ENCODE results near the gene NEXN. TPM values are rescaled to one million over a fixed set of nuclear protein-coding genes. Genes with fewer than 3 reads are reported as not detected.

The NEXN gene
- polyA plus RNA-seq, 1 of the 3 experiments (the other 2 are of a cell fraction), result 3.6 TPM

DNA sequence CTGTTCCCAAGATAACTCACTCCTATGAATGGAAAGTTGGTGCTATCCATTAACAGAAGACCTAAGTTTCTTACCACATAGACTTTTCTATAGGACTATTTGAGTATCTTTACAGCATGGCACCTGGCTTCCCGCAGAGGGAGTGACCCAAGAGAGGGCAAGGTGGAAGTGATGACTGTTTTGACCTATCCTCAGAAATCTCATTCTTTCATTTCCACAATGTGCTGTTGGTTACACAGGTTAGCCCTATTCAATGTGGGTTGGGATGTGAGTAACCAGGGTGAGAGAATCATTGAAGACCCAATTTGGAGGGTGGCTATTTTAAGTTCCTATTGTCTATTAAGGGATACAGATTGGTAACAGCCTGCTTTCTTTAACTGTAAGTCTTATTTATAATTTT is 38.3 kb upstream of the NEXN start:
- H3K9ac ChIP-seq, result no peak overlapping the region
- peaks cover 2 to 47% of the 10 kb centered on the region in 2 experiments for H3K36me3 ChIP-seq (replicated peaks in 1 of 2; ENCODE audit: control insufficient read depth in 1 of 2, insufficient read depth in 2 of 2, low read length in 1 of 2)
- no peaks in the 10 kb centered on the region for H3K4me1 ChIP-seq (ENCODE audit: control insufficient read depth in 1 of 2, insufficient read depth in 2 of 2, low read depth in 1 of 2, low read length in 1 of 2)
- no peak for DNase-seq
- CTCF ChIA-PET, result no interaction called here
- 100% methylated on average over 1 of the region's 1 CpG for WGBS (ENCODE audit: low lambda C conversion rate)
- H4K20me1 ChIP-seq (ENCODE audit: insufficient read depth), result no peaks in the 10 kb centered on the region
- POLR2A ChIA-PET, result no interaction called here
- peaks cover 2% of the 10 kb centered on the region; the same call in 1 of the 2 replicates for H3K9me3 ChIP-seq
- TF ChIP-seq MEF2A (IDR thresholded peaks at IDR 0.05; ENCODE audit: borderline replicate concordance, low read depth), result no peak
- TF ChIP-seq GABPA (IDR thresholded peaks at IDR 0.05; ENCODE audit: low read depth), result no peak
- no peak for TF ChIP-seq RFX5 (IDR thresholded peaks at IDR 0.05; ENCODE audit: low read length)
- no peak for TF ChIP-seq RXRA (IDR thresholded peaks at IDR 0.05; ENCODE audit: borderline replicate concordance, low read depth)
- no peak for TF ChIP-seq RAD21 (IDR thresholded peaks at IDR 0.05; ENCODE audit: low read length)
- TF ChIP-seq POLR2AphosphoS5 (IDR thresholded peaks at IDR 0.05; ENCODE audit: low read depth, low read length), result no peak
- no peak for TF ChIP-seq TCF12 (IDR thresholded peaks at IDR 0.05)
- TF ChIP-seq EZH2phosphoT487 (IDR thresholded peaks at IDR 0.05; ENCODE audit: borderline replicate concordance, low read depth), result no peak
- TF ChIP-seq CHD2 (IDR thresholded peaks at IDR 0.05; ENCODE audit: low read length, partially characterized antibody), result no peak
- TF ChIP-seq, protein P1, sequence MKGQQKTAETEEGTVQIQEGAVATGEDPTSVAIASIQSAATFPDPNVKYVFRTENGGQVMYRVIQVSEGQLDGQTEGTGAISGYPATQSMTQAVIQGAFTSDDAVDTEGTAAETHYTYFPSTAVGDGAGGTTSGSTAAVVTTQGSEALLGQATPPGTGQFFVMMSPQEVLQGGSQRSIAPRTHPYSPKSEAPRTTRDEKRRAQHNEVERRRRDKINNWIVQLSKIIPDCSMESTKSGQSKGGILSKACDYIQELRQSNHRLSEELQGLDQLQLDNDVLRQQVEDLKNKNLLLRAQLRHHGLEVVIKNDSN (IDR thresholded peaks at IDR 0.05; ENCODE audit: borderline replicate concordance, low read depth), result no peak
- TF ChIP-seq, protein P2, sequence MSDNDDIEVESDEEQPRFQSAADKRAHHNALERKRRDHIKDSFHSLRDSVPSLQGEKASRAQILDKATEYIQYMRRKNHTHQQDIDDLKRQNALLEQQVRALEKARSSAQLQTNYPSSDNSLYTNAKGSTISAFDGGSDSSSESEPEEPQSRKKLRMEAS (IDR thresholded peaks at IDR 0.05; ENCODE audit: low read depth), result no peak
- no peak for TF ChIP-seq TEAD4 (IDR thresholded peaks at IDR 0.05; ENCODE audit: borderline replicate concordance, insufficient read depth)
- H3K79me2 ChIP-seq (ENCODE audit: insufficient read depth), result peaks cover 12% of the 10 kb centered on the region
- no peaks in the 10 kb centered on the region for H3F3A ChIP-seq (replicated peaks; ENCODE audit: insufficient read depth)
- no peak overlapping the region for H3K4me2 ChIP-seq
- no peak overlapping the region for H2AFZ ChIP-seq (ENCODE audit: low read depth)
- H3K27ac ChIP-seq (ENCODE audit: low read depth in 2 of 2, low read length in 1 of 2), result no peak overlapping the region
- no peaks in the 10 kb centered on the region for H3K27me3 ChIP-seq (ENCODE audit: insufficient read depth)
- H3K9me2 ChIP-seq, result no peaks in the 10 kb centered on the region
- no peak overlapping the region for H3K4me3 ChIP-seq (ENCODE audit: low read depth in 2 of 2, low read length in 1 of 2)

GRCh38 chr1:77857552-77857951 is 30.9 kb upstream of the NEXN start:
- ChIA-PET CTCF (interaction anchor here (0.8 kb wide), 1 partner anchor 124 kb away, joined by 3 read pairs; no protein-coding TSS in a partner anchor), POLR2A (no interaction called here)
- DNase-seq, result no peak

More at GRCh38 chr1:77857552-77857951, 30.9 kb upstream of the NEXN start:
- Histone ChIP-seq H3F3A (replicated peaks; ENCODE audit: insufficient read depth) (no peaks in the 10 kb centered on the region), H3K4me1 (ENCODE audit: control insufficient read depth in 1 of 2, insufficient read depth in 2 of 2, low read depth in 1 of 2, low read length in 1 of 2) (no peaks in the 10 kb centered on the region), H3K9me3 (peaks cover 4% of the 10 kb centered on the region; the same call in 1 of the 2 replicates), H4K20me1 (ENCODE audit: insufficient read depth) (no peaks in the 10 kb centered on the region), H3K9ac (no peak overlapping the region), H3K36me3 (replicated peaks in 1 of 2; ENCODE audit: control insufficient read depth in 1 of 2, insufficient read depth in 2 of 2, low read length in 1 of 2) (peaks cover 10 to 52% of the 10 kb centered on the region in 2 experiments), H3K79me2 (ENCODE audit: insufficient read depth) (peaks cover 18% of the 10 kb centered on the region), H2AFZ (ENCODE audit: low read depth) (no peak overlapping the region), H3K4me2 (no peak overlapping the region), H3K4me3 (ENCODE audit: low read depth in 2 of 2, low read length in 1 of 2) (no peak overlapping the region), H3K9me2 (no peaks in the 10 kb centered on the region), H3K27me3 (ENCODE audit: insufficient read depth) (no peaks in the 10 kb centered on the region), H3K27ac (ENCODE audit: low read depth in 2 of 2, low read length in 1 of 2) (no peak overlapping the region)
- no peak for TF ChIP-seq GATA2 (CRISPR knock-in tag; IDR thresholded peaks at IDR 0.05)
- no peak for TF ChIP-seq IRF3 (IDR thresholded peaks at IDR 0.05; ENCODE audit: low read depth, low read length)
- TF ChIP-seq, protein P2 (IDR thresholded peaks at IDR 0.05; ENCODE audit: low read depth), result no peak
- no peak for TF ChIP-seq FOSL2 (IDR thresholded peaks at IDR 0.05; ENCODE audit: borderline replicate concordance, low read depth)
- TF ChIP-seq NFIC (IDR thresholded peaks at IDR 0.05; ENCODE audit: borderline replicate concordance), result no peak
- TF ChIP-seq SMC3 (IDR thresholded peaks at IDR 0.05; ENCODE audit: low read depth, low read length), result no peak
- TF ChIP-seq RAD21 (IDR thresholded peaks at IDR 0.05; ENCODE audit: low read length), result no peak
- no peak for TF ChIP-seq TAF1 (IDR thresholded peaks at IDR 0.05; ENCODE audit: borderline replicate concordance, low read depth, low read length)
- TF ChIP-seq, protein P1 (IDR thresholded peaks at IDR 0.05; ENCODE audit: borderline replicate concordance, low read depth), result no peak
- TF ChIP-seq EZH2phosphoT487 (IDR thresholded peaks at IDR 0.05; ENCODE audit: borderline replicate concordance, low read depth), result no peak
- TF ChIP-seq USF2 (IDR thresholded peaks at IDR 0.05; ENCODE audit: borderline replicate concordance, low read depth, low read length), result no peak
- no peak for TF ChIP-seq FOXM1 (IDR thresholded peaks at IDR 0.05; ENCODE audit: low read depth)
- no peak for TF ChIP-seq RCOR1 (IDR thresholded peaks at IDR 0.05; ENCODE audit: low read length)
- TF ChIP-seq RXRA (IDR thresholded peaks at IDR 0.05; ENCODE audit: borderline replicate concordance, low read depth), result no peak
- no peak for TF ChIP-seq FOXJ3 (CRISPR knock-in tag; IDR thresholded peaks at IDR 0.05)
- TF ChIP-seq MEF2A (IDR thresholded peaks at IDR 0.05; ENCODE audit: borderline replicate concordance, low read depth), result no peak
- no peak for TF ChIP-seq TEAD4 (IDR thresholded peaks at IDR 0.05; ENCODE audit: borderline replicate concordance, insufficient read depth)
- no peak for TF ChIP-seq PBX3 (IDR thresholded peaks at IDR 0.05)
- TF ChIP-seq RFX5 (IDR thresholded peaks at IDR 0.05; ENCODE audit: low read length), result no peak
- WGBS (ENCODE audit: low lambda C conversion rate), result 87% methylated on average over 4 of the region's 4 CpGs
